BLaER1 treated with 17β-estradiol and CSF1 and Interleukin-3, amounts not matched to agents 10 nM and 100 nM (cell line): ENCODE measurements around the gene IL13RA1.
"Not testable (repeated sequence)": the region's sequence is repeated elsewhere in the genome, so short reads cannot be mapped to it uniquely, and the experiment has no call there.

Experiments
- H3K27ac ChIP-seq, 11 experiments: shearing (Covaris generic); formaldehyde crosslinking; 2 replicates each; pipeline ENCODE4 v1.8.1; 2022
- H3K27me3 ChIP-seq, 11 experiments: shearing (Covaris generic); formaldehyde crosslinking; 2 replicates each; pipeline ENCODE4 v1.8.1; 2022
- H3K36me3 ChIP-seq, 11 experiments: shearing (Covaris generic); formaldehyde crosslinking; 2 replicates each; pipeline ENCODE4 v1.8.1; 2022
- H3K4me1 ChIP-seq, 10 experiments: shearing (Covaris generic); formaldehyde crosslinking; 2 replicates each; pipeline ENCODE4 v1.8.1; 2022
- H3K4me2 ChIP-seq, 11 experiments: shearing (Covaris generic); formaldehyde crosslinking; 2 replicates each; pipeline ENCODE4 v1.8.1; 2022
- H3K4me3 ChIP-seq, 10 experiments: shearing (Covaris generic); formaldehyde crosslinking; 2 replicates each; pipeline ENCODE4 v1.8.1; 2022
- H3K9ac ChIP-seq, 11 experiments: shearing (Covaris generic); formaldehyde crosslinking; 2 replicates each; pipeline ENCODE4 v1.8.1; 2022
- H3K9me3 ChIP-seq, 11 experiments: shearing (Covaris generic); formaldehyde crosslinking; replicated peaks in 1 of 11; 2 replicates each; pipeline ENCODE4 v1.8.1; 2022
- H4K20me1 ChIP-seq, 11 experiments: shearing (Covaris generic); formaldehyde crosslinking; 2 replicates each; pipeline ENCODE4 v1.8.1; 2022
- Cebpa-rat ChIP-seq, 11 experiments: shearing (Covaris generic); IDR thresholded peaks; 2 replicates each; pipeline ENCODE4 v1.8.1; 2022

Gene IL13RA1

GRCh38 chrX:118702741-118703140, 24.7 kb upstream of the IL13RA1 start:
- TF ChIP-seq Cebpa-rat (IDR thresholded peaks at IDR 0.05), result no peak

DNA sequence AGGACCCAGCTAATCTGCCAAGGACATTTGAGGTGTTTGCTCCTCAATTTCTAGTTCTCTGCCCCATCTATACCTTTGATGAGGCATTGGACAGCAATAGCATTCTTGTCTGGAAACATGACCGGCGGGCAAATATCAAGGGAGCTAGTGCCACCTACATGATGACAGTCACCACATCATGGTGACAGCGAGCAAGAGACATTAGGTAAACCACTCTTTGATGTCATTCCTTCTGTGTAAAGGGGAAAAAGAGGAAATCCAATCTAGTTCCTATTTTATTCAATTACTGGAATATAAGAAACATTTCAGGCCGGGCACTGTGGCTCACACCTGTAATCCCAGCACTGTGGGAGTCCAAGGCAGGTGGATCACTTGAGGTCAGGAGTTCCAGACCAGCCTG, 20.7 kb upstream of the IL13RA1 start:
- Histone ChIP-seq H3K9ac (no peak overlapping the region), H3K27me3 (no peaks in the 10 kb centered on the region), H3K9me3 (peaks cover 0 to 7% (median 4%) of the 10 kb centered on the region in 11 experiments; a peak in 3 of 22 replicates), H3K4me1 (peaks cover 0 to 26% (median 0%) of the 10 kb centered on the region in 10 experiments; a peak in 6 of 20 replicates), H3K4me2 (peak overlapping the region in 2 of 11 experiments; percentile 23 to 38; a peak in 4 of 22 replicates), H4K20me1 (no peaks in the 10 kb centered on the region), H3K27ac (no peak overlapping the region), H3K36me3 (no peaks in the 10 kb centered on the region), H3K4me3 (no peak overlapping the region)
- no peak for TF ChIP-seq Cebpa-rat (IDR thresholded peaks at IDR 0.05)

More at GRCh38 chrX:118702741-118703140, 24.7 kb upstream of the IL13RA1 start:
- no peaks in the 10 kb centered on the region for H4K20me1 ChIP-seq
- peaks cover 0 to 9% (median 4%) of the 10 kb centered on the region in 11 experiments; a peak in 3 of 22 replicates for H3K9me3 ChIP-seq
- H3K9ac ChIP-seq, result no peak overlapping the region
- H3K36me3 ChIP-seq, result no peaks in the 10 kb centered on the region
- no peak overlapping the region for H3K4me3 ChIP-seq
- H3K27me3 ChIP-seq, result no peaks in the 10 kb centered on the region
- H3K27ac ChIP-seq, result no peak overlapping the region
- no peak overlapping the region for H3K4me2 ChIP-seq
- H3K4me1 ChIP-seq, result peaks cover 9 to 36% (median 16%) of the 10 kb centered on the region in 10 experiments

- Histone ChIP-seq H4K20me1 (no peaks in the 10 kb centered on the region), H3K9ac (peak overlapping the region in 1 of 11 experiments; percentile 31; a peak in 1 of 22 replicates), H3K9me3 (peaks cover 0 to 23% (median 13%) of the 10 kb centered on the region in 11 experiments; a peak in 14 of 22 replicates), H3K36me3 (no peaks in the 10 kb centered on the region), H3K4me3 (no peak overlapping the region), H3K4me1 (peaks cover 16 to 58% (median 41%) of the 10 kb centered on the region in 10 experiments), H3K4me2 (peak overlapping the region in 6 of 11 experiments; percentile 17 to 58 (median 52); a peak in 10 of 22 replicates), H3K27ac (peak overlapping the region in 5 of 11 experiments; percentile 52 to 98 (median 96); a peak in 8 of 22 replicates), H3K27me3 (0 out of 22 replicates have a peak, but pooled peaks cover 0 to 4% (median 0%) of the 10 kb centered on the region in 11 experiments)
- no peak for TF ChIP-seq Cebpa-rat (IDR thresholded peaks at IDR 0.05)
Measured at GRCh38 chrX:118714521-118714920, 12.9 kb upstream of the IL13RA1 start.

DNA sequence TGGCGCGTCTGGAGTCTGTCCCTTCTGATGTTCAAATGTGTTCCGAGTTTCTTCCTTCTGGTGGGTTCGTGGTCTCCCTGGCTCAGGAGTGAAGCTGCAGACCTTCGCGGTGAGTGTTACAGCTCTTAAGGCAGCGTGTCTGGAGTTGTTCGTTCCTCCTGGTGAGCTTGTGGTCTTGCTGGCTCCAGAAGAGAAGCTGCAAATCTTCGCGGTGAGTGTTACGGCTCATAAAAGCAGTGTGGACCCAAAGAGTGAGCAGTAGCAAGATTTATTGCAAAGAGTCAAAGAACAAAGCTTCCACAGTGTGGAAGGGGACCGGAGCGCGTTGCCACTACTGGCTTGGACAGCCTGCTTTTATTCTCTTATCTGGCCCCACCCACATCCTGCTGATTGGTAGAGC, 11.5 kb upstream of the IL13RA1 start:
- H3K9ac ChIP-seq, H3K27me3 ChIP-seq, H3K4me3 ChIP-seq, H4K20me1 ChIP-seq, H3K4me2 ChIP-seq, H3K36me3 ChIP-seq: not testable (repeated sequence)
- Histone ChIP-seq H3K9me3 (peaks cover 0 to 23% (median 13%) of the 10 kb centered on the region in 11 experiments; a peak in 14 of 22 replicates), H3K4me1 (peaks cover 16 to 68% (median 53%) of the 10 kb centered on the region in 10 experiments), H3K27ac (peak overlapping the region in 7 of 11 experiments; percentile 13 to 98 (median 95); a peak in 11 of 22 replicates)

DNA sequence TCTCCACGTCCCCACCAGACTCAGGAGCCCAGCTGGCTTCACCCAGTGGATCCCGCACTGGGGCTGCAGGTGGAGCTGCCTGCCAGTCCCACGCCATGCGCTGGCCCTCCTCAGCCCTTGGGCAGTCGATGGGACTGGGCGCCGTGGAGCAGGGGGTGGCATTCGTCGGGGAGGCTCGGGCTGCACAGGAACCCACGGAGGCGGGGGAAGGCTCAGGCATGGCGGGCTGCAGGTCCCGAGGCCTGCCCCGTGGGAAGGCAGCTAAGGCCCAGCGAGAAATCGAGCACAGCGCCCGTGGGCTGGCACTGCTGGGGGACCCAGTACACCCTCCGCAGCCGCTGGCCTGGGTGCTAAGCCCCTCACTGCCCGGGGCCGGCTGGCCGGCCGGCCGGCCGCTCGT, 10.6 kb upstream of the IL13RA1 start:
- Histone ChIP-seq H3K4me1 (peaks cover 16 to 77% (median 56%) of the 10 kb centered on the region in 10 experiments), H3K9me3 (peaks cover 0 to 23% (median 13%) of the 10 kb centered on the region in 11 experiments; a peak in 14 of 22 replicates), H3K9ac (peak overlapping the region in 8 of 11 experiments; percentile 55 to 86 (median 80); a peak in 13 of 22 replicates), H3K4me2 (peak overlapping the region in 7 of 11 experiments; percentile 74 to 88 (median 83); a peak in 14 of 22 replicates), H3K4me3 (0 out of 20 replicates have a peak overlapping the region, but pooled peaks of 1 of the 10 experiments have one; percentile 17), H3K27ac (peak overlapping the region in 10 of 11 experiments; percentile 74 to 98 (median 93); a peak in 20 of 22 replicates)
- H4K20me1 ChIP-seq, H3K27me3 ChIP-seq, H3K36me3 ChIP-seq: not testable (repeated sequence)

DNA sequence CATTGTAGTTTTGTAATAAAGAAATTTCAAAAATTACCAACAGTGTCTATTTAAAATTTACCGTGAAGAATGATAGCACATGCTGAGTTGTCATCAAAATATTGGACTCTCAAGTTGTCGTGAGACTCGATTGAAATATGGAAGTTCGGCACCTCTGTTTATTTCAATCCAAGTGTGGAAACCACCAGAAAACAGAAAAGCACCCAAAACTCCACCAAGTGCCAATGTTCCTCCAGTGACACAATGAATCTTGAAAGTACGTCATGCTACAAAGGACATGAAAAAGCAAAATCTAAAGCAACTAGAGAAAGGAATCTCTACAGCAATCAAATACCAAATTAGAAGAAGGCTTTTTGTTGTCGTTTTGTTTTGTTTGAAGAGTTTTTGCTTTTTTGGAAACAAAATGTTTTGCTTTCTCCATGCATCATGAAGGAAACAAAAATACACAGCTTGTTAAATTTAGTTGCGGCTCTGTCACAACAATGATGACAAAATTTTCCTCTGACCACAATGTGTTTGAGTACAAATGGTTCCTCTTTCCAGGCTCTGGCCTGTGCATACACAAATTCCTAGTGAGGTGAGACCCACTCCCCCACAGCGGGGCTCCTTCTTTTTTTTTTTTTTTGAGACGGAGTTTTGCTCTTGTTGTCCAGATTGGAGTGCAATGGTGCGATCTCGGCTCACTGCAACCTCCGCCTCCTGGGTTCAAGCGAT, 9.6 kb upstream of the IL13RA1 start:
- H3K4me3 ChIP-seq, result peak overlapping the region in 1 of 10 experiments; percentile 8; a peak in 3 of 20 replicates
- peak overlapping the region in 10 of 11 experiments; percentile 19 to 86 (median 80); a peak in 18 of 22 replicates for H3K9ac ChIP-seq
- peaks cover 0 to 23% (median 13%) of the 10 kb centered on the region in 11 experiments; a peak in 14 of 22 replicates for H3K9me3 ChIP-seq
- peaks cover 16 to 87% (median 57%) of the 10 kb centered on the region in 10 experiments for H3K4me1 ChIP-seq
- H3K36me3 ChIP-seq, result no peaks in the 10 kb centered on the region
- H3K4me2 ChIP-seq, result peak overlapping the region; percentile 26 to 88 (median 78)
- H4K20me1 ChIP-seq, result no peaks in the 10 kb centered on the region
- 0 out of 22 replicates have a peak, but pooled peaks cover 0 to 4% (median 0%) of the 10 kb centered on the region in 11 experiments for H3K27me3 ChIP-seq
- peak overlapping the region in 10 of 11 experiments; percentile 74 to 98 (median 93); a peak in 21 of 22 replicates for H3K27ac ChIP-seq
- TF ChIP-seq Cebpa-rat (IDR thresholded peaks at IDR 0.05), result peak in 6 of 11 experiments; percentile 9 to 73 (median 56); a peak in 5 of 22 replicates

- Histone ChIP-seq H3K27me3 (0 out of 22 replicates have a peak, but pooled peaks cover 0 to 8% (median 0%) of the 10 kb centered on the region in 11 experiments), H3K36me3 (no peaks in the 10 kb centered on the region), H4K20me1 (no peaks in the 10 kb centered on the region), H3K9ac (peak overlapping the region in 10 of 11 experiments; percentile 19 to 86 (median 80); a peak in 18 of 22 replicates), H3K27ac (peak overlapping the region in 10 of 11 experiments; percentile 74 to 98 (median 93); a peak in 20 of 22 replicates), H3K9me3 (peaks cover 0 to 23% (median 13%) of the 10 kb centered on the region in 11 experiments; a peak in 14 of 22 replicates), H3K4me3 (peak overlapping the region in 3 of 10 experiments; percentile 8 to 23 (median 15); a peak in 2 of 20 replicates), H3K4me1 (peaks cover 20 to 95% (median 66%) of the 10 kb centered on the region in 10 experiments), H3K4me2 (peak overlapping the region; percentile 26 to 88 (median 78))
- 0 out of 22 replicates have a peak, but pooled peaks of 2 of the 11 experiments have one; percentile 1 to 28 for TF ChIP-seq Cebpa-rat (IDR thresholded peaks at IDR 0.05)
Measured at GRCh38 chrX:118718737-118719136, 8.7 kb upstream of the IL13RA1 start.

DNA sequence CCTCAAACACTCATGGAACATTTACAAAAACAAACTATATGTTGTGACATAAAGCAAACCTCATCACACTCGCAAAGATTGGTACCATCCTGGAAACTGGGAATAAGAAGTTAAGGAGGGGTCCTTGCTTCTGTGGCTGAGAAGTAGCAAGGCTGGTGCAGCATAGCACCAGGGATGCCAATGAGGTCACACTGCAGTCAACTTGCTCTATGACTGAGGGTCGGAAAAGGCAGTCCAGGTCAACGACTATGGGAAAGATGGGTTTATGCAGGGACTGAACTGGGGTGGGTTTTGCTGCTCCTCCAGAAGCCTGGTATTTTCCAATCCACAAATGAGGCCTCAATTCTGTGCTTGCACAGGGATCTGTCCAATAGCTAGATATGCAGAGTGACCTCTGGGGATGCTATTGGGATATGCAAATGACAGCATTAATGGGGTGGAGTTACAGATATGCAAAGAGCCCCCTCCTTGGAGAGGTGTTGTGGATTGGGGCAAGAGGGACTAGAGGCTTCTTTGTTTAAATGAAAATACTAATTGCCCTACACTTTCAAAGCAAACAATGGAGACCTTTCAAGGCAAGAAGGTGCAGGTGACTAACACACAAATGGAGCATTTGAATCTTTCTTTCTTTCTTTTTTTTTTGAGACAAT, 7.2 kb upstream of the IL13RA1 start:
- Histone ChIP-seq H4K20me1 (no peaks in the 10 kb centered on the region; a peak in 1 of 22 replicates), H3K9me3 (peaks cover 0 to 22% (median 13%) of the 10 kb centered on the region in 11 experiments; a peak in 14 of 22 replicates), H3K27ac (peak overlapping the region in 6 of 11 experiments; percentile 93 to 98 (median 96); a peak in 12 of 22 replicates), H3K36me3 (no peaks in the 10 kb centered on the region), H3K4me3 (no peak overlapping the region), H3K4me2 (peak overlapping the region in 8 of 11 experiments; percentile 74 to 88 (median 82); a peak in 14 of 22 replicates), H3K9ac (no peak overlapping the region), H3K4me1 (peaks cover 32 to 95% (median 71%) of the 10 kb centered on the region in 10 experiments), H3K27me3 (0 out of 22 replicates have a peak, but pooled peaks cover 0 to 9% (median 0%) of the 10 kb centered on the region in 11 experiments)
- TF ChIP-seq Cebpa-rat (IDR thresholded peaks at IDR 0.05), result no peak
